GM12878 (cell line): Measurements from ENCODE around the gene KIF25. TPM values are rescaled to one million over a fixed set of nuclear protein-coding genes. Genes with fewer than 3 reads are reported as not detected.

Experiments
- BACH1 ChIP-seq: fragments of 450-650 bp; IDR thresholded peaks from 2 replicates; pipeline ENCODE4 v1.6.1; 2017; ENCODE audit warnings: mild to moderate bottlenecking, borderline replicate concordance
- CHD4 ChIP-seq: fragments of 200-600 bp; sonication (generic); IDR thresholded peaks from 2 replicates; pipeline ENCODE4 v1.6.1; 2016; ENCODE audit warnings: mild to moderate bottlenecking
- IKZF2 ChIP-seq, 2 experiments: fragments of 450-650 bp; IDR thresholded peaks; 2 replicates each; pipeline ENCODE4 v1.6.1; 2017; ENCODE audit warnings: mild to moderate bottlenecking in 2 of 2, moderate library complexity in 2 of 2
- MLLT1 ChIP-seq: fragments of 450-650 bp; IDR thresholded peaks from 2 replicates; pipeline ENCODE4 v1.6.1; 2016; ENCODE audit warnings: mild to moderate bottlenecking
- MYB ChIP-seq: fragments of 150-350 bp; IDR thresholded peaks from 2 replicates; pipeline ENCODE4 v1.6.1; 2014; ENCODE audit warnings: mild to moderate bottlenecking, low read depth, low read length, borderline replicate concordance
- PRDM15 ChIP-seq: fragments of 450-650 bp; formaldehyde crosslinking; IDR thresholded peaks from 2 replicates; pipeline ENCODE4 v1.4.0; 2020; ENCODE audit warnings: mild to moderate bottlenecking, moderate library complexity
- polyA plus RNA-seq, 11 experiments: library from polyadenylated mRNA; depleted of rRNA in 4 of 11; unstranded in 6 of 11; stranded (reverse) in 5 of 11; fragments of >200 nt; fragmentation: Nextera tagmentation in 4 of 11; fragmentation: Illumina TruSeq in 1 of 11; extraction: Ambion mirVana in 4 of 11; extraction: Trizol in 1 of 11; gene quantifications; 1 replicate in 1 of 11; 2 replicates in 10 of 11; pipeline versions ENCODE4 v1.2.1 to v1.2.3, GENCODE V29; 2011 to 2016; ENCODE audit warnings: inconsistent platforms in 2 of 11, missing spikeins in 2 of 11, low read depth in 1 of 11
- total RNA-seq, 4 experiments: library from RNA; depleted of rRNA in 3 of 4; stranded (reverse); fragments of >200 nt in 3 of 4; fragmentation: Illumina TruSeq in 1 of 4; extraction: Trizol in 1 of 4; gene quantifications; 2 replicates each; pipeline versions ENCODE4 v1.2.1 to v1.2.3, GENCODE V29; 2013 to 2021
- TF ChIP-seq, protein P1 (sequence below): fragments of 450-650 bp; IDR thresholded peaks from 2 replicates; pipeline ENCODE4 v1.6.1; 2017; ENCODE audit warnings: mild to moderate bottlenecking, moderate library complexity
- TF ChIP-seq, protein P2 (sequence below), 3 experiments: IDR thresholded peaks in 2 of 3; conservative IDR thresholded peaks in 1 of 3; 2 replicates each; pipeline ENCODE4 v1.5.1; 2011; ENCODE audit warnings: low read depth in 3 of 3, low read length in 3 of 3, mild to moderate bottlenecking in 3 of 3, control low read depth in 2 of 3, moderate library complexity in 2 of 3, inconsistent platforms in 1 of 3, mixed read lengths in 1 of 3; ENCODE audit not compliant: control insufficient read depth in 2 of 3, insufficient read depth in 1 of 3; ENCODE audit errors: extremely low read depth in 1 of 3

Gene KIF25
- total and polyA plus RNA-seq, 10 of the 15 experiments (the other 5 are each of a cell fraction or from before 2014, with no cell fraction given): not detected

GRCh38 chr6:167981916-167982462 lies 15.5 kb upstream of the KIF25 start (continued):
- TF ChIP-seq, protein P1, sequence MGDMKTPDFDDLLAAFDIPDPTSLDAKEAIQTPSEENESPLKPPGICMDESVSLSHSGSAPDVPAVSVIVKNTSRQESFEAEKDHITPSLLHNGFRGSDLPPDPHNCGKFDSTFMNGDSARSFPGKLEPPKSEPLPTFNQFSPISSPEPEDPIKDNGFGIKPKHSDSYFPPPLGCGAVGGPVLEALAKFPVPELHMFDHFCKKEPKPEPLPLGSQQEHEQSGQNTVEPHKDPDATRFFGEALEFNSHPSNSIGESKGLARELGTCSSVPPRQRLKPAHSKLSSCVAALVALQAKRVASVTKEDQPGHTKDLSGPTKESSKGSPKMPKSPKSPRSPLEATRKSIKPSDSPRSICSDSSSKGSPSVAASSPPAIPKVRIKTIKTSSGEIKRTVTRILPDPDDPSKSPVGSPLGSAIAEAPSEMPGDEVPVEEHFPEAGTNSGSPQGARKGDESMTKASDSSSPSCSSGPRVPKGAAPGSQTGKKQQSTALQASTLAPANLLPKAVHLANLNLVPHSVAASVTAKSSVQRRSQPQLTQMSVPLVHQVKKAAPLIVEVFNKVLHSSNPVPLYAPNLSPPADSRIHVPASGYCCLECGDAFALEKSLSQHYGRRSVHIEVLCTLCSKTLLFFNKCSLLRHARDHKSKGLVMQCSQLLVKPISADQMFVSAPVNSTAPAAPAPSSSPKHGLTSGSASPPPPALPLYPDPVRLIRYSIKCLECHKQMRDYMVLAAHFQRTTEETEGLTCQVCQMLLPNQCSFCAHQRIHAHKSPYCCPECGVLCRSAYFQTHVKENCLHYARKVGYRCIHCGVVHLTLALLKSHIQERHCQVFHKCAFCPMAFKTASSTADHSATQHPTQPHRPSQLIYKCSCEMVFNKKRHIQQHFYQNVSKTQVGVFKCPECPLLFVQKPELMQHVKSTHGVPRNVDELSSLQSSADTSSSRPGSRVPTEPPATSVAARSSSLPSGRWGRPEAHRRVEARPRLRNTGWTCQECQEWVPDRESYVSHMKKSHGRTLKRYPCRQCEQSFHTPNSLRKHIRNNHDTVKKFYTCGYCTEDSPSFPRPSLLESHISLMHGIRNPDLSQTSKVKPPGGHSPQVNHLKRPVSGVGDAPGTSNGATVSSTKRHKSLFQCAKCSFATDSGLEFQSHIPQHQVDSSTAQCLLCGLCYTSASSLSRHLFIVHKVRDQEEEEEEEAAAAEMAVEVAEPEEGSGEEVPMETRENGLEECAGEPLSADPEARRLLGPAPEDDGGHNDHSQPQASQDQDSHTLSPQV: no peak
- TF ChIP-seq IKZF2 (IDR thresholded peaks at IDR 0.05) (no peak), BACH1 (no peak), MYB (no peak), CHD4 (no peak), PRDM15 (CRISPR knock-in tag) (no peak), MLLT1 (no peak)
- TF ChIP-seq, protein P2, sequence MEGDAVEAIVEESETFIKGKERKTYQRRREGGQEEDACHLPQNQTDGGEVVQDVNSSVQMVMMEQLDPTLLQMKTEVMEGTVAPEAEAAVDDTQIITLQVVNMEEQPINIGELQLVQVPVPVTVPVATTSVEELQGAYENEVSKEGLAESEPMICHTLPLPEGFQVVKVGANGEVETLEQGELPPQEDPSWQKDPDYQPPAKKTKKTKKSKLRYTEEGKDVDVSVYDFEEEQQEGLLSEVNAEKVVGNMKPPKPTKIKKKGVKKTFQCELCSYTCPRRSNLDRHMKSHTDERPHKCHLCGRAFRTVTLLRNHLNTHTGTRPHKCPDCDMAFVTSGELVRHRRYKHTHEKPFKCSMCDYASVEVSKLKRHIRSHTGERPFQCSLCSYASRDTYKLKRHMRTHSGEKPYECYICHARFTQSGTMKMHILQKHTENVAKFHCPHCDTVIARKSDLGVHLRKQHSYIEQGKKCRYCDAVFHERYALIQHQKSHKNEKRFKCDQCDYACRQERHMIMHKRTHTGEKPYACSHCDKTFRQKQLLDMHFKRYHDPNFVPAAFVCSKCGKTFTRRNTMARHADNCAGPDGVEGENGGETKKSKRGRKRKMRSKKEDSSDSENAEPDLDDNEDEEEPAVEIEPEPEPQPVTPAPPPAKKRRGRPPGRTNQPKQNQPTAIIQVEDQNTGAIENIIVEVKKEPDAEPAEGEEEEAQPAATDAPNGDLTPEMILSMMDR (IDR thresholded peaks at IDR 0.05 in 2 of 3, conservative IDR thresholded peaks at IDR 0.05 in 1 of 3; ENCODE audit: control insufficient read depth in 2 of 3, extremely low read depth in 1 of 3, insufficient read depth in 1 of 3, low read depth in 3 of 3, low read length in 3 of 3): no peak
